Measurements from ENCODE around the gene MRO. TPM values are rescaled to one million over a fixed set of nuclear protein-coding genes. Genes with fewer than 3 reads are reported as not detected.
"Not testable (repeated sequence)": the region's sequence is repeated elsewhere in the genome, so short reads cannot be mapped to it uniquely, and the experiment has no call there.

The MRO gene
- total and polyA plus RNA-seq, 2 of the 8 experiments (the other 6 are each of a cell fraction or from before 2014, with no cell fraction given) = 0.65 to 1.0 TPM

DNA sequence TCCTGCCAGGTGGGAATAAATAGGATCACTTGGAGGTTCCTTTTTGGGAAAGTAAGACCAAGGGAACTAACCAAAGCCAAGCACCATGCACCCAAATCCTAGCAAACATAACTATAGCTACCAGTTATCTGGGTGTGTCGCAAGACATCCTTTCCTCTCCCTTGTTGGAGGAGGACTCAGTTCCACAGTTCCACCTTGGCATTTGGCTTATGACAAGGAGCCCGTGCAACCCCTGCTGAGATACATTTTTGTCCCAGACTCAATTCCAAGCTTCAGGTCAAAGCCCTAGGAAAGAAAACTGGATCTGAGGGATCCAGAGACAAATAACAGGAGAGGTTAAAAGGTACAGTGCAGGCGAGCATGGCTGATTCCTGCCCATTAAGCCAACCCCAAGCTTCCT is 40.8 kb downstream of the MRO start:
- H2AK5ac ChIP-seq (ENCODE audit: low read depth, low read length); H3K4me3 ChIP-seq (ENCODE audit: extremely low read depth in 1 of 4, insufficient read depth in 2 of 4, low read depth in 3 of 4, low read length in 4 of 4); H3K27ac ChIP-seq (ENCODE audit: low read depth, low read length); H3K18ac ChIP-seq (ENCODE audit: extremely low read depth, low read length); H4K20me1 ChIP-seq (replicated peaks in 1 of 2; ENCODE audit: control insufficient read depth in 1 of 2, insufficient read depth in 2 of 2, low read length in 2 of 2); H2BK120ac ChIP-seq (replicated peaks; ENCODE audit: low read depth, low read length); H3K14ac ChIP-seq (ENCODE audit: insufficient read length); H3K56ac ChIP-seq (replicated peaks; ENCODE audit: insufficient read length, low read depth, low read length); H3K9me3 ChIP-seq (ENCODE audit: insufficient read depth in 2 of 2, low read depth in 1 of 2, low read length in 1 of 2); H3K79me2 ChIP-seq (ENCODE audit: control insufficient read depth in 1 of 2, insufficient read depth in 2 of 2, low read length in 2 of 2); H3K79me1 ChIP-seq (ENCODE audit: low read depth, low read length); H4K91ac ChIP-seq (replicated peaks; ENCODE audit: insufficient read length, low read length); H2BK20ac ChIP-seq (ENCODE audit: low read length); H3K23me2 ChIP-seq (ENCODE audit: low read depth, low read length); H3K4me1 ChIP-seq (replicated peaks in 1 of 4; ENCODE audit: control insufficient read depth in 3 of 4, insufficient read depth in 4 of 4, low read length in 3 of 4); H2BK12ac ChIP-seq (ENCODE audit: low read depth, low read length); H4K5ac ChIP-seq (ENCODE audit: insufficient read length, low read depth, low read length); H2BK5ac ChIP-seq (ENCODE audit: low read depth, low read length); H3K36me3 ChIP-seq (ENCODE audit: control insufficient read depth in 2 of 4, insufficient read depth in 4 of 4, low read length in 3 of 4); DNase-seq (ENCODE audit: low read depth in 1 of 2, low spot score in 2 of 2); H3K4me2 ChIP-seq (ENCODE audit: insufficient read depth in 1 of 2, low read depth in 2 of 2, low read length in 2 of 2); H2BK15ac ChIP-seq (ENCODE audit: low read length); H3K9ac ChIP-seq (replicated peaks in 1 of 4; ENCODE audit: extremely low read depth in 1 of 4, low read depth in 3 of 4, low read length in 3 of 4); H3K4ac ChIP-seq (replicated peaks; ENCODE audit: insufficient read length, low read depth, low read length); H2AFZ ChIP-seq (ENCODE audit: low read length); POLR2A ChIA-PET (ENCODE audit: partially characterized antibody); H3K23ac ChIP-seq (ENCODE audit: insufficient read length); H3K27me3 ChIP-seq (replicated peaks in 1 of 4; ENCODE audit: control insufficient read depth in 3 of 4, extremely low read depth in 1 of 4, insufficient read depth in 3 of 4, low read length in 3 of 4); H4K8ac ChIP-seq (ENCODE audit: extremely low read depth, insufficient read depth, low read length); FAIRE-seq: not testable (repeated sequence)
- WGBS, 2 experiments (ENCODE audit: extremely low coverage in 1 of 2, insufficient coverage in 1 of 2, insufficient read length in 1 of 2, insufficient replicate concordance in 2 of 2, low coverage in 1 of 2, low lambda C conversion rate in 2 of 2, missing lambda C conversion rate in 1 of 2) = 90% methylated on average over 3 of the region's 3 CpGs; no CpG with 5 or more reads in 1 of the 2 experiments
- CTCF ChIA-PET (ENCODE audit: partially characterized antibody) = interaction anchor here (0.7 to 3.9 kb wide), 6 partner anchors 14 to 274 kb away, joined by 3 to 17 read pairs (median 3); no protein-coding TSS in a partner anchor
